Left lung (tissue), 14 donors: ENCODE measurements around the gene BDNF. TPM values are rescaled to one million over a fixed set of nuclear protein-coding genes. Genes with fewer than 3 reads are reported as not detected.
"Not testable (repeated sequence)": the region's sequence is repeated elsewhere in the genome, so short reads cannot be mapped to it uniquely, and the experiment has no call there.

Experiments
- ATAC-seq: fragments of 200-7000 bp; cut with Tn5 transposase; one replicate; pipeline ENCODE4 v1.9.1; 2020; ENCODE audit warnings: moderate library complexity
- DNase-seq, 4 donors: peaks; one replicate each; pipeline ENCODE4 v3.0.0-alpha.2; 2013 to 2020
- H3K27ac ChIP-seq, 2 donors: fragments of 200-600 bp; sonication (generic) in 1 of 2; one replicate each; pipeline versions ENCODE4 v1.5.0 to v1.8.0; 2020 to 2021
- H3K27me3 ChIP-seq, 2 donors: fragments of 200-600 bp; sonication (generic) in 1 of 2; one replicate each; pipeline versions ENCODE4 v1.5.0 to v1.8.0; 2020 to 2021
- H3K36me3 ChIP-seq, 2 donors: fragments of 200-600 bp; sonication (generic) in 1 of 2; one replicate each; pipeline versions ENCODE4 v1.5.0 to v1.8.0; 2020 to 2021
- H3K4me1 ChIP-seq, 2 donors: fragments of 200-600 bp; one replicate each; pipeline ENCODE4 v1.8.0; 2021
- H3K4me3 ChIP-seq, 2 donors: fragments of 200-600 bp; sonication (generic) in 1 of 2; one replicate each; pipeline versions ENCODE4 v1.5.0 to v1.8.0; 2020 to 2021; ENCODE audit warnings: mild to moderate bottlenecking in 1 of 2
- H3K9me3 ChIP-seq, 2 donors: fragments of 200-600 bp; sonication (generic) in 1 of 2; one replicate each; pipeline versions ENCODE4 v1.5.0 to v1.8.0; 2020 to 2021
- CTCF ChIP-seq, 2 donors: fragments of 200-600 bp; sonication (generic) in 1 of 2; IDR thresholded peaks; one replicate each; pipeline versions ENCODE4 v1.5.0 to v1.8.0; 2021; ENCODE audit warnings: antibody characterized with exemption in 2 of 2
- intact Hi-C, 2 donors: fragments of 100-400 bp; cut with DNase I; formaldehyde crosslinking; loops; one replicate each; pipeline versions ENCODE4 v1.11.2 to v1.14.2; 2022
- long read RNA-seq, 12 donors: library from polyadenylated mRNA in 2 of 12; unstranded in 2 of 12; transcript quantifications; one replicate each; pipeline ENCODE4 v2.0.0 and lab custom pipeline, GENCODE V29; 2019 to 2026
- polyA plus RNA-seq, 6 donors: library from polyadenylated mRNA; unstranded; fragments of 120-200 nt; gene quantifications; one replicate each; pipeline ENCODE4 v1.2.1, GENCODE V29; 2013; ENCODE audit not compliant: insufficient read length in 6 of 6
- total RNA-seq, 2 donors: library from RNA; stranded (reverse); fragmentation: NEBNext Ultra II Directional; extraction: Animal tissue kit (Norgen Biotek cat#: 25700); gene quantifications; one replicate each; pipeline ENCODE4 v1.2.1, GENCODE V29; 2021
- donor health status: DM: no; HTN: yes; CAD: no.
- donor health status: DM: no; HTN: no; CAD: no.

Gene BDNF
- total RNA-seq = 1 to 10 TPM; 1.1 to 1.2 TPM
- under 1 TPM; 0.27 to 0.62 (median 0.46) TPM for polyA plus RNA-seq
- long read RNA-seq, donor 1, full-length matches to known transcripts = 2 of 2 reads
- long read RNA-seq, donor 1, partial matches to known transcripts = 0 of 2 reads
- long read RNA-seq, donor 1, other reads (novel, unspliced or antisense) = 0 of 2 reads
- long read RNA-seq, donor 2 = 0 reads
- long read RNA-seq, donor 3 = 0 reads
- long read RNA-seq, donor 4, full-length matches to known transcripts = 2 of 2 reads
- long read RNA-seq, donor 4, partial matches to known transcripts = 0 of 2 reads
- long read RNA-seq, donor 4, other reads (novel, unspliced or antisense) = 0 of 2 reads
- long read RNA-seq, donor 5, full-length matches to known transcripts = 1 of 1 reads
- long read RNA-seq, donor 5, partial matches to known transcripts = 0 of 1 reads
- long read RNA-seq, donor 5, other reads (novel, unspliced or antisense) = 0 of 1 reads
- long read RNA-seq, donor 6 = 0 reads
- long read RNA-seq, donor 7 = 0 reads
- long read RNA-seq, donor 8 = 0 reads
- long read RNA-seq, donor 9 = 0 reads
- long read RNA-seq, donor 10, full-length matches to known transcripts = 6 of 6 reads
- long read RNA-seq, donor 10, partial matches to known transcripts = 0 of 6 reads
- long read RNA-seq, donor 10, other reads (novel, unspliced or antisense) = 0 of 6 reads
- long read RNA-seq, donor 11, full-length matches to known transcripts = 4 of 4 reads
- long read RNA-seq, donor 11, partial matches to known transcripts = 0 of 4 reads
- long read RNA-seq, donor 11, other reads (novel, unspliced or antisense) = 0 of 4 reads
- long read RNA-seq, donor 12, full-length matches to known transcripts = 1 of 1 reads
- long read RNA-seq, donor 12, partial matches to known transcripts = 0 of 1 reads
- long read RNA-seq, donor 12, other reads (novel, unspliced or antisense) = 0 of 1 reads

- peaks cover 69 to 90% of the 10 kb centered on the region in 2 donors for H3K27me3 ChIP-seq
- H3K36me3 ChIP-seq = no peaks in the 10 kb centered on the region
- peak within 1 kb of the TSS; percentile 28 to 36 for H3K4me3 ChIP-seq
- no peaks in the 10 kb centered on the region for H3K9me3 ChIP-seq
- TF ChIP-seq CTCF (IDR thresholded peaks at IDR 0.05) = no peak
- peaks cover 3 to 32% of the 10 kb centered on the region in 2 donors for H3K4me1 ChIP-seq
- DNase-seq = no peak
- H3K27ac ChIP-seq = no peak within 1 kb of the TSS
- peak; percentile 47 for ATAC-seq
- intact Hi-C loops = loop anchor here in 1 of 2 donors (10.0 kb wide), 1 partner anchor 834 kb away; no protein-coding TSS in a partner anchor
Observed at GRCh38 chr11:27700351-27701301, at the start of gene BDNF. TSS of gene BDNF (minus strand) at chr11:27700455. CDS start at chr11:27658564, 41,891 bp downstream.

- intact Hi-C loops = no loop called here
- no peak for TF ChIP-seq CTCF (IDR thresholded peaks at IDR 0.05)
- Histone ChIP-seq H3K27me3 (peaks cover 0 to 7% of the 10 kb centered on the region in 2 donors), H3K4me3 (no peak overlapping the region), H3K4me1 (no peaks in the 10 kb centered on the region), H3K27ac (no peak overlapping the region), H3K9me3 (no peaks in the 10 kb centered on the region), H3K36me3 (no peaks in the 10 kb centered on the region)
- ATAC-seq (no peak), DNase-seq (no peak)
Observed at GRCh38 chr11:27740362-27741013, 40.2 kb upstream of the BDNF start.

- Histone ChIP-seq H3K4me3 (no peak overlapping the region), H3K27ac (no peak overlapping the region), H3K27me3 (peaks cover 0 to 1% of the 10 kb centered on the region in 2 donors), H3K36me3 (no peaks in the 10 kb centered on the region), H3K9me3 (no peaks in the 10 kb centered on the region), H3K4me1 (no peaks in the 10 kb centered on the region)
- TF ChIP-seq CTCF (IDR thresholded peaks at IDR 0.05) = no peak
- DNase-seq (no peak), ATAC-seq (no peak)
- intact Hi-C loops = no loop called here
Observed at GRCh38 chr11:27735281-27735680, 35.0 kb upstream of the BDNF start.

GRCh38 chr11:27731803-27732202, 31.5 kb upstream of the BDNF start:
- H3K9me3 ChIP-seq, H3K27ac ChIP-seq, H3K4me3 ChIP-seq, H3K4me1 ChIP-seq, intact Hi-C loops, H3K27me3 ChIP-seq, H3K36me3 ChIP-seq, DNase-seq, ATAC-seq: not testable (repeated sequence)
